Neural progenitor cell (in vitro differentiated cells): ENCODE data around the gene CTDSP1.

Experiments
- CTCF ChIP-seq: fragments of 200-600 bp; sonication (generic); IDR thresholded peaks from 2 replicates; pipeline ENCODE4 v1.5.1; 2017; ENCODE audit warnings: antibody characterized with exemption, mild to moderate bottlenecking
- EZH2 ChIP-seq: fragments of 200-600 bp; sonication (generic); IDR thresholded peaks from 2 replicates; pipeline ENCODE4 v1.6.1; 2017; ENCODE audit warnings: antibody characterized with exemption, mild to moderate bottlenecking, moderate library complexity

GRCh38 chr2:218404351-218405085, 4.8 kb downstream of the CTDSP1 start:
- no peak for TF ChIP-seq CTCF
- no peak for TF ChIP-seq EZH2
